GM12875 (cell line): ENCODE measurements around the gene ARMH1.

Experiments
- H3K4me3 ChIP-seq: one replicate; pipeline ENCODE4 v1.5.1; 2011; ENCODE audit warnings: low read depth, low read length, control low read depth
- CTCF ChIP-seq: IDR thresholded peaks from 2 replicates; pipeline ENCODE4 v1.5.1; 2011; ENCODE audit warnings: low read depth, mild to moderate bottlenecking, control low read depth, inconsistent platforms, low read length, moderate library complexity, borderline replicate concordance; ENCODE audit not compliant: insufficient read depth

Gene ARMH1

GRCh38 chr1:44707112-44707881 is 32.8 kb downstream of the ARMH1 start:
- TF ChIP-seq CTCF: no peak
- no peak overlapping the region for H3K4me3 ChIP-seq

GRCh38 chr1:44707959-44708831 is 33.7 kb downstream of the ARMH1 start:
- H3K4me3 ChIP-seq: no peak overlapping the region

GRCh38 chr1:44713321-44713781 is 38.8 kb downstream of the ARMH1 start:
- no peak for TF ChIP-seq CTCF
- H3K4me3 ChIP-seq: peak overlapping the region; percentile 15

More at GRCh38 chr1:44707959-44708831, 33.7 kb downstream of the ARMH1 start:
- TF ChIP-seq CTCF: peak; percentile 49; the same call in 1 of the 2 replicates

GRCh38 chr1:44714532-44714931 is 40.0 kb downstream of the ARMH1 start:
- H3K4me3 ChIP-seq: no peak overlapping the region
- no peak for TF ChIP-seq CTCF

GRCh38 chr1:44714944-44715571 is 40.5 kb downstream of the ARMH1 start:
- no peak overlapping the region for H3K4me3 ChIP-seq
- peak; percentile 89 for TF ChIP-seq CTCF

- no peak overlapping the region for H3K4me3 ChIP-seq
- no peak for TF ChIP-seq CTCF
Measured at GRCh38 chr1:44717156-44717555, 42.6 kb downstream of the ARMH1 start.
